Measurements from ENCODE around the gene ARHGEF37. TPM values are rescaled to one million over a fixed set of nuclear protein-coding genes. Genes with fewer than 3 reads are reported as not detected.

Gene ARHGEF37
- total RNA-seq, 2 experiments from 2014 or later = 1.1 TPM

DNA sequence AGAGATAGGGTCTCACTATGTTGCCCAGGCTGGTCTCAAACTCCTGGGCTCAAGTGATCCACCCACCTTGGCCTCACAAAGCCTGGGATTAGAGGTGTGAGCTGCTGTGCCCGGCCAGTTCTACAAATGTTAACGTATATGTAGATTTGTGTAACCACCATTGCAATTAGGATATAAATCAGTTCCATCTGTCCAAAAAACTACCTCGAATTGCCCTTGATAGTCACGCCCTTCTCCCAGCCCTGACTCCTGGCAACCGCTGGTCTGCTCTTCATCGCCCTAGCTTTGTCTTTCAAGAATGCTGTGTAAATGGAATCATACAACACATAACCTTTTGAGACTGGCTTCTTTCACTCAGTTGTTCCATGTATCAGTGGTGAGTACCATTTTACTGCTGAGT, 102.7 kb downstream of the ARHGEF37 start:
- Mint-ChIP-seq H3K27me3 (peaks cover 33% of the 10 kb centered on the region), H3K27ac (no peak overlapping the region), H3K9me3 (no peaks in the 10 kb centered on the region), H3K4me3 (no peak overlapping the region), H3K4me1 (ENCODE audit: low read depth) (no peaks in the 10 kb centered on the region), H3K36me3 (ENCODE audit: low read depth) (no peaks in the 10 kb centered on the region)
- intact Hi-C loops (cut with micrococcal nuclease) = no loop called here
- ATAC-seq (no peak), DNase-seq (no peak)
- POLR2A ChIA-PET = no interaction called here
- CTCF ChIA-PET = interaction anchor here (0.8 kb wide), 1 partner anchor 16 kb away, joined by 4 read pairs; no protein-coding TSS in a partner anchor
- TF ChIP-seq CTCF (IDR thresholded peaks at IDR 0.05) = no peak

GRCh38 chr5:149684371-149684770, 103.1 kb downstream of the ARHGEF37 start:
- intact Hi-C loops (cut with micrococcal nuclease) = no loop called here
- TF ChIP-seq CTCF (IDR thresholded peaks at IDR 0.05) = no peak
- ChIA-PET CTCF (interaction anchor here (0.8 kb wide), 1 partner anchor 17 kb away, joined by 4 read pairs; no protein-coding TSS in a partner anchor), POLR2A (no interaction called here)
- DNase-seq = no peak
- H3K9me3 Mint-ChIP-seq = no peaks in the 10 kb centered on the region
- no peak overlapping the region for H3K27ac Mint-ChIP-seq
- H3K27me3 Mint-ChIP-seq = peaks cover 36% of the 10 kb centered on the region
- H3K36me3 Mint-ChIP-seq (ENCODE audit: low read depth) = no peaks in the 10 kb centered on the region
- no peak for ATAC-seq
- H3K4me1 Mint-ChIP-seq (ENCODE audit: low read depth) = no peaks in the 10 kb centered on the region
- H3K4me3 Mint-ChIP-seq = no peak overlapping the region

Other genes with a start within 250 kb of the ARHGEF37 start
- gene GRPEL2, start 236.0 kb upstream of the ARHGEF37 start, total RNA-seq = 10 to 100 TPM; 31.0 to 31.1 TPM
- gene PCYOX1L, start 223.5 kb upstream of the ARHGEF37 start, total RNA-seq = 10 to 100 TPM; 19.7 to 21.2 TPM
- gene IL17B, start 202.2 kb upstream of the ARHGEF37 start, total RNA-seq = not detected
- gene CSNK1A1, start 30.1 kb upstream of the ARHGEF37 start, total RNA-seq = 100 to 1,000 TPM; 154 to 168 TPM
- gene PPARGC1B, start 148.8 kb downstream of the ARHGEF37 start, total RNA-seq = 1 to 10 TPM; 6.8 to 7.1 TPM